Subcutaneous adipose tissue (tissue), 4 donors: ENCODE data around the gene CCDC141. TPM values are rescaled to one million over a fixed set of nuclear protein-coding genes. Genes with fewer than 3 reads are reported as not detected.

ENCODE experiments used
- CTCF ChIP-seq: fragments of 450-650 bp; IDR thresholded peaks from one replicate; pipeline ENCODE4 v1.5.1; 2016; ENCODE audit warnings: low read depth, mild to moderate bottlenecking, control low read depth, antibody characterized with exemption, moderate library complexity
- total RNA-seq, 4 donors: library from RNA; depleted of rRNA; stranded (reverse); fragments of >200 nt; gene quantifications; one replicate each; pipeline ENCODE4 v1.1.0, GENCODE V29; 2016

The CCDC141 gene
- total RNA-seq, 4 donors from 2014 or later = 5.4 to 26.4 (median 16.7) TPM

GRCh38 chr2:178908810-178909209 is 141.1 kb downstream of the CCDC141 start:
- no peak for TF ChIP-seq CTCF

GRCh38 chr2:178905261-178905660 is 144.7 kb downstream of the CCDC141 start:
- TF ChIP-seq CTCF = no peak

GRCh38 chr2:178899656-178900055 is 150.3 kb downstream of the CCDC141 start:
- no peak for TF ChIP-seq CTCF

- no peak for TF ChIP-seq CTCF
These were observed 154.1 kb downstream of the CCDC141 start for GRCh38 chr2:178895872-178896271.

GRCh38 chr2:178895171-178895570 is 154.8 kb downstream of the CCDC141 start:
- TF ChIP-seq CTCF = no peak

GRCh38 chr2:178892751-178893625 is 156.9 kb downstream of the CCDC141 start:
- TF ChIP-seq CTCF = no peak

- no peak for TF ChIP-seq CTCF
These were observed 157.9 kb downstream of the CCDC141 start for GRCh38 chr2:178891959-178892485.
